DOHH2 (cell line): Measurements from ENCODE around the gene GALNT7.

Source experiments
- H3F3A ChIP-seq: fragments of 200-600 bp; sonication (generic), shearing (Covaris generic); 2 replicates; pipeline ENCODE4 v1.6.0; 2016; ENCODE audit warnings: antibody characterized with exemption, mild to moderate bottlenecking; ENCODE audit not compliant: control insufficient read depth, insufficient read depth
- H3K27ac ChIP-seq: fragments of 200-600 bp; sonication (generic); 2 replicates; pipeline ENCODE4 v1.5.1; 2014; ENCODE audit warnings: low read depth, mild to moderate bottlenecking, low read length, moderate library complexity
- H3K27me3 ChIP-seq: fragments of 200-600 bp; sonication (generic); 2 replicates; pipeline ENCODE4 v1.6.1; 2014; ENCODE audit warnings: mild to moderate bottlenecking, low read length, mixed read lengths; ENCODE audit not compliant: control insufficient read depth
- H3K36me3 ChIP-seq: fragments of 200-600 bp; sonication (generic); 2 replicates; pipeline ENCODE4 v1.6.1; 2014; ENCODE audit warnings: mild to moderate bottlenecking, low read length, moderate library complexity, mixed read lengths; ENCODE audit not compliant: control insufficient read depth
- H3K4me1 ChIP-seq: fragments of 200-600 bp; sonication (generic); 2 replicates; pipeline ENCODE4 v1.6.1; 2014; ENCODE audit warnings: mild to moderate bottlenecking, low read length, mixed read lengths; ENCODE audit not compliant: control insufficient read depth
- H3K4me2 ChIP-seq: fragments of 200-600 bp; sonication (generic); 2 replicates; pipeline ENCODE4 v1.6.0; 2014; ENCODE audit warnings: mild to moderate bottlenecking, low read length, moderate library complexity
- H3K4me3 ChIP-seq: fragments of 200-600 bp; sonication (generic); 2 replicates; pipeline ENCODE4 v1.5.1; 2014; ENCODE audit warnings: mild to moderate bottlenecking, low read length, mixed read lengths
- H3K79me2 ChIP-seq: fragments of 200-600 bp; sonication (generic); 2 replicates; pipeline ENCODE4 v1.6.1; 2014; ENCODE audit warnings: mild to moderate bottlenecking, low read length, mixed read lengths; ENCODE audit not compliant: control insufficient read depth
- H3K9me2 ChIP-seq: fragments of 200-600 bp; sonication (generic); replicated peaks from 2 replicates; pipeline ENCODE4 v1.6.1; 2014; ENCODE audit warnings: mild to moderate bottlenecking, low read length, mixed read lengths; ENCODE audit not compliant: control insufficient read depth
- H3K9me3 ChIP-seq: fragments of 200-600 bp; sonication (generic); 2 replicates; pipeline ENCODE4 v1.6.1; 2014; ENCODE audit warnings: antibody characterized with exemption, low read length, mixed read lengths; ENCODE audit not compliant: control insufficient read depth, insufficient read depth
- H4K20me1 ChIP-seq: fragments of 200-600 bp; sonication (generic); 2 replicates; pipeline ENCODE4 v1.6.0; 2014; ENCODE audit warnings: low read depth, mild to moderate bottlenecking, antibody characterized with exemption, low read length, moderate library complexity; ENCODE audit not compliant: control insufficient read depth, insufficient read depth
- CTCF ChIP-seq: fragments of 200-600 bp; sonication (generic); IDR thresholded peaks from one replicate; pipeline ENCODE4 v1.5.1; 2014; ENCODE audit warnings: antibody characterized with exemption, mild to moderate bottlenecking, low read depth, low read length; ENCODE audit not compliant: poor library complexity, severe bottlenecking
- EZH2phosphoT487 ChIP-seq: fragments of 200-600 bp; sonication (generic); IDR thresholded peaks from 2 replicates; pipeline ENCODE4 v1.6.1; 2017; ENCODE audit warnings: borderline replicate concordance, mild to moderate bottlenecking, antibody characterized with exemption, low read length, moderate library complexity, mixed read lengths

Gene GALNT7

GRCh38 chr4:173334891-173335752 lies 166.5 kb downstream of the GALNT7 start:
- Histone ChIP-seq H4K20me1 (peaks cover 16% of the 10 kb centered on the region), H3K27ac (peak overlapping the region; percentile 96), H3K9me3 (no peaks in the 10 kb centered on the region), H3K27me3 (no peaks in the 10 kb centered on the region), H3K4me3 (peak overlapping the region; percentile 99), H3K9me2 (no peaks in the 10 kb centered on the region), H3F3A (peaks cover 38% of the 10 kb centered on the region), H3K79me2 (peaks cover 73% of the 10 kb centered on the region), H3K36me3 (peaks cover 43% of the 10 kb centered on the region), H3K4me1 (peaks cover 48% of the 10 kb centered on the region), H3K4me2 (peak overlapping the region; percentile 68)
- TF ChIP-seq CTCF (no peak), EZH2phosphoT487 (no peak)

DNA sequence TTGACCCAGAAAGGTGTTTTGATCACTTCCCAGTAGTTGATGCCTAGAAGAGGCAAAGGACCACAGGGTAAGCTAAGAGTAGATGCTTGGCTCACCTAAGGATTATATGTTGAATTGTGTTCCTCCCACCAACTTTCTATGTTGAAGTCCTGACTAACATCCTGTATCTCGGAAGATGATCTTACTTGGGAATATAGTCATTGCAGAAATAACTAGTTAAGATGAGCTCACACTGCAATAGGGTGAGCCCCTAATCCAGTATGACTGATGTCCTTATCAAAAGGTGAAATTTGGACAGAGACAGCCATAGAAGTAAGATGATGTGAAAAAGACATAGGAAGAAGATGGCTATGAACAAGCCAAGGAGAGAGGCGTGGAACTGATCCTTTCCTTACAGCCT lies 168.9 kb downstream of the GALNT7 start:
- peaks cover 15% of the 10 kb centered on the region for H3F3A ChIP-seq
- H3K79me2 ChIP-seq, result peaks cover 60% of the 10 kb centered on the region
- H3K4me3 ChIP-seq, result no peak overlapping the region
- H4K20me1 ChIP-seq, result peaks cover 3% of the 10 kb centered on the region
- no peaks in the 10 kb centered on the region for H3K9me2 ChIP-seq
- TF ChIP-seq EZH2phosphoT487 (no peak), CTCF (no peak)
- peaks cover 42% of the 10 kb centered on the region for H3K4me1 ChIP-seq
- H3K4me2 ChIP-seq, result no peak overlapping the region
- H3K36me3 ChIP-seq, result peaks cover 21% of the 10 kb centered on the region
- H3K9me3 ChIP-seq, result no peaks in the 10 kb centered on the region
- no peaks in the 10 kb centered on the region for H3K27me3 ChIP-seq
- no peak overlapping the region for H3K27ac ChIP-seq

- Histone ChIP-seq H3K9me2 (no peaks in the 10 kb centered on the region), H3K9me3 (no peaks in the 10 kb centered on the region), H3F3A (no peaks in the 10 kb centered on the region), H3K79me2 (peaks cover 4% of the 10 kb centered on the region; the same call in 1 of the 2 replicates), H3K4me2 (no peak overlapping the region), H3K27ac (no peak overlapping the region), H3K4me1 (peaks cover 27% of the 10 kb centered on the region), H3K27me3 (no peaks in the 10 kb centered on the region), H3K36me3 (no peaks in the 10 kb centered on the region), H4K20me1 (no peaks in the 10 kb centered on the region), H3K4me3 (no peak overlapping the region)
- TF ChIP-seq EZH2phosphoT487, result no peak
- TF ChIP-seq CTCF, result no peak
Measured at GRCh38 chr4:173343832-173344397, 175.3 kb downstream of the GALNT7 start.
